Mucosa of descending colon (tissue), 3 donors: Measurements from ENCODE around the gene MERTK. TPM values are rescaled to one million over a fixed set of nuclear protein-coding genes. Genes with fewer than 3 reads are reported as not detected.

Experiments used
- ATAC-seq: fragments of 200-7000 bp; cut with Tn5 transposase; one replicate; pipeline ENCODE4 v1.9.1; 2020; ENCODE audit warnings: mild to moderate bottlenecking, moderate library complexity
- DNase-seq, 3 donors: peaks; one replicate each; pipeline ENCODE4 v3.0.0-alpha.2; 2020
- H3K36me3 ChIP-seq: fragments of 200-600 bp; one replicate; pipeline ENCODE4 v1.8.0; 2021; ENCODE audit warnings: low read depth, mild to moderate bottlenecking
- H3K4me1 ChIP-seq: fragments of 200-600 bp; one replicate; pipeline ENCODE4 v1.8.0; 2021; ENCODE audit warnings: low read depth, mild to moderate bottlenecking
- H3K4me3 ChIP-seq: fragments of 200-600 bp; one replicate; pipeline ENCODE4 v1.8.0; 2021; ENCODE audit warnings: mild to moderate bottlenecking
- H3K9me3 ChIP-seq: fragments of 200-600 bp; one replicate; pipeline ENCODE4 v1.8.0; 2021; ENCODE audit warnings: mild to moderate bottlenecking
- intact Hi-C, 2 donors: fragments of 100-400 bp; cut with DNase I in 1 of 2; cut with micrococcal nuclease in 1 of 2; formaldehyde crosslinking; loops; one replicate each; pipeline versions ENCODE4 v1.11.0 to v1.11.1; 2022; cut with DNase I, micrococcal nuclease
- total RNA-seq, 3 donors: library from RNA; stranded (reverse); fragmentation: NEBNext Ultra II Directional in 2 of 3; extraction: Animal tissue kit (Norgen Biotek cat#: 25700) in 2 of 3; gene quantifications; one replicate each; pipeline versions ENCODE4 v1.2.1 to v1.2.4, GENCODE V29; 2021 to 2023
- TF ChIP-seq, protein P1 (sequence below): fragments of 200-600 bp; IDR thresholded peaks from one replicate; pipeline ENCODE4 v1.8.0; 2022; ENCODE audit warnings: antibody characterized with exemption, mild to moderate bottlenecking
- donor health status: DM: no; HTN: no; CAD: no; lungs with moderate emphysema.
- donor health status: DM: no; HTN: no; CAD: no.
- donor health status: DM: no; HTN: yes; CAD: no.

The MERTK gene
- total RNA-seq, 3 donors from 2014 or later = 9.3 to 17.2 (median 13.7) TPM

GRCh38 chr2:111945444-111946293 is 47.3 kb downstream of the MERTK start:
- TF ChIP-seq, protein P1, sequence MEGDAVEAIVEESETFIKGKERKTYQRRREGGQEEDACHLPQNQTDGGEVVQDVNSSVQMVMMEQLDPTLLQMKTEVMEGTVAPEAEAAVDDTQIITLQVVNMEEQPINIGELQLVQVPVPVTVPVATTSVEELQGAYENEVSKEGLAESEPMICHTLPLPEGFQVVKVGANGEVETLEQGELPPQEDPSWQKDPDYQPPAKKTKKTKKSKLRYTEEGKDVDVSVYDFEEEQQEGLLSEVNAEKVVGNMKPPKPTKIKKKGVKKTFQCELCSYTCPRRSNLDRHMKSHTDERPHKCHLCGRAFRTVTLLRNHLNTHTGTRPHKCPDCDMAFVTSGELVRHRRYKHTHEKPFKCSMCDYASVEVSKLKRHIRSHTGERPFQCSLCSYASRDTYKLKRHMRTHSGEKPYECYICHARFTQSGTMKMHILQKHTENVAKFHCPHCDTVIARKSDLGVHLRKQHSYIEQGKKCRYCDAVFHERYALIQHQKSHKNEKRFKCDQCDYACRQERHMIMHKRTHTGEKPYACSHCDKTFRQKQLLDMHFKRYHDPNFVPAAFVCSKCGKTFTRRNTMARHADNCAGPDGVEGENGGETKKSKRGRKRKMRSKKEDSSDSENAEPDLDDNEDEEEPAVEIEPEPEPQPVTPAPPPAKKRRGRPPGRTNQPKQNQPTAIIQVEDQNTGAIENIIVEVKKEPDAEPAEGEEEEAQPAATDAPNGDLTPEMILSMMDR = no peak
- DNase-seq (peak in 1 of 3 donors; percentile 21), ATAC-seq (peak; percentile 39)
- no peak overlapping the region for H3K4me3 ChIP-seq
- intact Hi-C loops = no loop called here
- H3K9me3 ChIP-seq = no peaks in the 10 kb centered on the region
- H3K4me1 ChIP-seq = peaks cover 24% of the 10 kb centered on the region
- H3K36me3 ChIP-seq = no peaks in the 10 kb centered on the region

DNA sequence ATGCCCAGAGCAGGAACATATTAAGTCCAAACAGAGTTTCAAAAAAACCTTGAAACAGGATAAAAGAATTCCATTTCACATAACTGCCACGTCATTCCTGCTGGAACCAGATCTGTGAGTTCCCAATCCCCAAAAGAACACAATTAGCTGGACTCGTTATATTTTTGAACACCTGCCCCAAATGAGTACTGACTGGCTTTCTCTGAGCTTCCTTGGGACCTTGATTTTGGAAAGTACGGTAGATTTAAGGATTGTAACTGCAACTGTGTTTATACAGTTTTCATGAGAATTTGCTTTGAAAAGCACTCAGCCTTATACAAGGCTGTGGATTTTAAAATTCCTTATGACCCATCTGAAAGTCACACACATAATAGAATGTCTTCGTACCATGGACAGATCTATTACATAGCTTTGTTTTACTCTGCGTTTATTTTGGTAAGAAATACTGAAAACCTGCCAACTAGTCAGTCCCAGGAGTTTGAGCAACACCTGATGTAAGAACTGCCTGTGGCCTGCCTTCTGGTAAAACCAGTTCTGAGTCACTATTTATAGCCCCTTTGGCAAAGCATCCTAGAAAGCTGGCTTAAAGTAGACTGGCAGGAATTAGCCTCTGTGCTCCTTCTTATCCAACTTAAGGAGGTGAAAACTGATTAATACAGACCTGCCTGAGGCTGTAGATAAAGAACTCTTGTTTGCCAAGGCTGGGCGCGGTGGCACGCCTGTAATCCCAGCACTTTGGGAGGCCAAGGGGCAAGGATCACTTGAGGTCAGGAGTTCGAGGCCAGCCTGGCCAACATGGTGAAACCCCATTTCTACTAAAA is 48.1 kb downstream of the MERTK start:
- ATAC-seq = peak; percentile 97
- no peak overlapping the region for H3K4me3 ChIP-seq
- intact Hi-C loops = no loop called here
- no peaks in the 10 kb centered on the region for H3K9me3 ChIP-seq
- TF ChIP-seq, protein P1 = no peak
- H3K4me1 ChIP-seq = peaks cover 24% of the 10 kb centered on the region
- peak; percentile 61 to 71 (median 70) for DNase-seq
- no peaks in the 10 kb centered on the region for H3K36me3 ChIP-seq

GRCh38 chr2:111947219-111947618 is 48.8 kb downstream of the MERTK start:
- TF ChIP-seq, protein P1 = no peak
- Histone ChIP-seq H3K9me3 (no peaks in the 10 kb centered on the region), H3K4me3 (no peak overlapping the region), H3K36me3 (no peaks in the 10 kb centered on the region), H3K4me1 (peaks cover 24% of the 10 kb centered on the region)
- DNase-seq (no peak), ATAC-seq (no peak)
- intact Hi-C loops = no loop called here

DNA sequence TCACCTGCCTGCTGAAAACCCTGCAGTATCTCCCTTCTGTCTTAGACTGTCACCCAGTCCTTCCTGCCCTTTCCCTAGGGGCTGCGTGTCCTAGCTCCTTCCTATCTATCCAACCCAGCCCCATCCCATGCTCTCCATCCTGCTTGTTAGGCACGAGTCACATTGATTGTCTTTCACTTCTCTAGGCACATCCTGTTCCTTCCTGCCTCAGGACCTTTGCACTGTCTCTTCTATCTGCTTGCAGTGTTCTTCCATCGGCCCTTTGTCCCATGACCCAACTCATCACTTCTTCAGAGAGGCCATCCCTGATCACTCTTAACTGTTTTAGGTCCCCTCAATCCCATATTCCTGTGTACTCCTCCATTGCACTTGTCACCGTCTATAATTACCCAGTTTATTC is 50.4 kb downstream of the MERTK start:
- DNase-seq (no peak), ATAC-seq (no peak)
- Histone ChIP-seq H3K4me3 (no peak overlapping the region), H3K4me1 (peaks cover 24% of the 10 kb centered on the region), H3K9me3 (no peaks in the 10 kb centered on the region), H3K36me3 (no peaks in the 10 kb centered on the region)
- TF ChIP-seq, protein P1 = no peak
- intact Hi-C loops = no loop called here

- intact Hi-C loops = no loop called here
- H3K4me3 ChIP-seq = no peak overlapping the region
- H3K36me3 ChIP-seq = no peaks in the 10 kb centered on the region
- H3K9me3 ChIP-seq = no peaks in the 10 kb centered on the region
- H3K4me1 ChIP-seq = peaks cover 21% of the 10 kb centered on the region
- DNase-seq = no peak
- TF ChIP-seq, protein P1 = no peak
- no peak for ATAC-seq
These were observed 51.8 kb downstream of the MERTK start for GRCh38 chr2:111950236-111950635.
